HCT116 (cell line): ENCODE results near the gene AKAP9. TPM values are rescaled to one million over a fixed set of nuclear protein-coding genes. Genes with fewer than 3 reads are reported as not detected.

Experiments used
- ATAC-seq: fragments of 200-7000 bp; cut with Tn5 transposase; 2 replicates; pipeline ENCODE4 v1.9.1; 2020; ENCODE audit warnings: mild to moderate bottlenecking, moderate library complexity
- BruUV-seq: library from RNA; stranded (reverse); fragments of 400-500 nt; replicated peaks from 2 replicates; lab custom pipeline; 2021; lab: Mats Ljungman, UMichigan
- CTCF ChIA-PET: fragments of 300-600 bp; sonication (Branson Sonifier 250); formaldehyde crosslinking; loops from one replicate; lab custom pipeline; 2021; ENCODE audit warnings: antibody characterized with exemption; lab: Charles Lee
- POLR2A ChIA-PET: fragments of 300-600, 350-600 bp; sonication (Branson Sonifier 250); formaldehyde crosslinking; loops from one replicate; lab custom pipeline; 2021; ENCODE audit warnings: antibody characterized with exemption; lab: Charles Lee
- RAD21 ChIA-PET, 2 experiments: fragments of 300-600 bp; sonication (Branson Sonifier 250); formaldehyde crosslinking; loops; one replicate each; lab custom pipeline; 2023; ENCODE audit warnings: low total read pairs in 2 of 2; ENCODE audit not compliant: uncharacterized antibody in 2 of 2, unreplicated experiment in 2 of 2, low non-redundant PET in 1 of 2; lab: Charles Lee
- DNase-seq: peaks from one replicate; pipeline ENCODE4 v3.0.0-alpha.2; 2010; ENCODE audit warnings: low read depth, low spot score
- H2AFZ ChIP-seq: fragments of 200-600 bp; shearing (Covaris generic), sonication (generic); 2 replicates; pipeline ENCODE4 v1.6.1; 2017; ENCODE audit warnings: low read depth, mixed run types, mixed read lengths, antibody characterized with exemption, low read length; ENCODE audit not compliant: poor library complexity, severe bottlenecking
- H3K27ac ChIP-seq: 2 replicates; pipeline ENCODE4 v1.5.1; 2012; ENCODE audit warnings: low read depth, low read length
- H3K27me3 ChIP-seq: fragments of 200-600 bp; sonication (generic); 2 replicates; pipeline ENCODE4 v1.6.1; 2016; ENCODE audit warnings: mixed run types, low read length, mixed read lengths; ENCODE audit not compliant: insufficient read depth
- H3K36me3 ChIP-seq, 2 experiments: fragments of 200-500 bp in 1 of 2; fragments of 200-600 bp in 1 of 2; sonication (Bioruptor generic) in 1 of 2; sonication (generic) in 1 of 2; 2 replicates each; pipeline versions ENCODE4 v1.5.1 to v1.6.1; 2014 to 2016; ENCODE audit warnings: low read length in 2 of 2, inconsistent platforms in 1 of 2, mixed read lengths in 1 of 2, mixed run types in 1 of 2; ENCODE audit not compliant: insufficient read depth in 2 of 2, control insufficient read depth in 1 of 2
- H3K4me1 ChIP-seq, 2 experiments: fragments of 200-600 bp in 1 of 2; sonication (generic) in 1 of 2; 2 replicates each; pipeline versions ENCODE4 v1.5.1 to v1.6.1; 2012 to 2017; ENCODE audit warnings: low read length in 2 of 2, inconsistent platforms in 1 of 2, mild to moderate bottlenecking in 1 of 2, mixed read lengths in 1 of 2, mixed run types in 1 of 2, moderate library complexity in 1 of 2; ENCODE audit not compliant: insufficient read depth in 2 of 2, control insufficient read depth in 1 of 2
- H3K4me2 ChIP-seq: fragments of 200-600 bp; sonication (generic); 2 replicates; pipeline ENCODE4 v1.6.1; 2017; ENCODE audit warnings: mixed run types, low read length, mixed read lengths
- H3K4me3 ChIP-seq, 2 experiments: fragments of 200-600 bp in 1 of 2; sonication (generic) in 1 of 2; replicated peaks in 1 of 2; 2 replicates each; pipeline ENCODE4 v1.5.1; 2011 to 2016; ENCODE audit warnings: low read length in 2 of 2, control low read depth in 1 of 2, low read depth in 1 of 2, mild to moderate bottlenecking in 1 of 2, mixed read lengths in 1 of 2, mixed run types in 1 of 2
- H3K79me2 ChIP-seq: fragments of 200-600 bp; sonication (generic); 2 replicates; pipeline ENCODE4 v1.6.1; 2017; ENCODE audit warnings: mild to moderate bottlenecking, mixed run types, low read length, moderate library complexity, mixed read lengths; ENCODE audit not compliant: insufficient read depth
- H3K9ac ChIP-seq: fragments of 200-600 bp; sonication (generic); 2 replicates; pipeline ENCODE4 v1.6.1; 2016; ENCODE audit warnings: low read length, mixed read lengths
- H3K9me2 ChIP-seq: fragments of 200-600 bp; sonication (generic), shearing (Covaris generic); 2 replicates; pipeline ENCODE4 v1.6.1; 2017; ENCODE audit warnings: mixed run types, mild to moderate bottlenecking, moderate library complexity; ENCODE audit not compliant: insufficient read depth
- H3K9me3 ChIP-seq, 2 experiments: fragments of 200-500 bp in 1 of 2; fragments of 200-600 bp in 1 of 2; sonication (Bioruptor generic) in 1 of 2; sonication (generic) in 1 of 2; 2 replicates each; pipeline ENCODE4 v1.6.1; 2014 to 2017; ENCODE audit warnings: low read length in 2 of 2, mixed read lengths in 2 of 2, inconsistent platforms in 1 of 2, low read depth in 1 of 2, mild to moderate bottlenecking in 1 of 2, mixed run types in 1 of 2, moderate library complexity in 1 of 2; ENCODE audit not compliant: control insufficient read depth in 1 of 2, insufficient read depth in 1 of 2
- H4K20me1 ChIP-seq: fragments of 200-600 bp; sonication (generic), shearing (Covaris generic); 2 replicates; pipeline ENCODE4 v1.6.1; 2017; ENCODE audit warnings: mixed run types, mild to moderate bottlenecking, moderate library complexity; ENCODE audit not compliant: insufficient read depth
- CBX3 ChIP-seq: IDR thresholded peaks from 2 replicates; pipeline ENCODE4 v1.6.1; 2012; ENCODE audit warnings: low read depth
- CEBPB ChIP-seq: IDR thresholded peaks from 2 replicates; pipeline ENCODE4 v1.6.1; 2012; ENCODE audit warnings: low read depth
- EGR1 ChIP-seq: IDR thresholded peaks from 2 replicates; pipeline ENCODE4 v1.6.1; 2012; ENCODE audit warnings: low read depth
- EZH2 ChIP-seq: fragments of 200-600 bp; sonication (generic); IDR thresholded peaks from 2 replicates; pipeline ENCODE4 v1.6.1; 2017; ENCODE audit warnings: antibody characterized with exemption, mixed run types
- EZH2phosphoT487 ChIP-seq: fragments of 200-600 bp; IDR thresholded peaks from 2 replicates; pipeline ENCODE4 v1.6.1; 2018; ENCODE audit warnings: antibody characterized with exemption, borderline replicate concordance
- JUND ChIP-seq: IDR thresholded peaks from 2 replicates; pipeline ENCODE4 v1.6.1; 2012
- MAX ChIP-seq: IDR thresholded peaks from 2 replicates; pipeline ENCODE4 v1.6.1; 2012
- POLR2A ChIP-seq: IDR thresholded peaks from 2 replicates; pipeline ENCODE4 v1.7.0; 2011; ENCODE audit warnings: borderline replicate concordance; ENCODE audit not compliant: insufficient read depth, insufficient read length; ENCODE audit errors: extremely low read depth
- POLR2AphosphoS5 ChIP-seq: IDR thresholded peaks from 2 replicates; pipeline ENCODE4 v1.6.1; 2011; ENCODE audit warnings: mild to moderate bottlenecking, low read depth, low read length, moderate library complexity
- RAD21 ChIP-seq: IDR thresholded peaks from 2 replicates; pipeline ENCODE4 v1.6.1; 2012; ENCODE audit warnings: low read depth, mild to moderate bottlenecking
- REST ChIP-seq: IDR thresholded peaks from 2 replicates; pipeline ENCODE4 v1.6.1; 2012; ENCODE audit warnings: low read depth
- SP1 ChIP-seq: IDR thresholded peaks from 2 replicates; pipeline ENCODE4 v1.6.1; 2012; ENCODE audit warnings: low read depth
- SRF ChIP-seq: IDR thresholded peaks from 2 replicates; pipeline ENCODE4 v1.6.1; 2012; ENCODE audit warnings: low read depth
- YY1 ChIP-seq: IDR thresholded peaks from 2 replicates; pipeline ENCODE4 v1.6.1; 2011; ENCODE audit warnings: low read length, low read depth, moderate library complexity, mild to moderate bottlenecking; ENCODE audit not compliant: insufficient replicate concordance; ENCODE audit errors: extremely low read depth
- ZBTB33 ChIP-seq: IDR thresholded peaks from 2 replicates; pipeline ENCODE4 v1.6.1; 2011; ENCODE audit warnings: mild to moderate bottlenecking, low read length, moderate library complexity; ENCODE audit not compliant: insufficient replicate concordance; ENCODE audit errors: extremely low read depth
- ZFX ChIP-seq: fragments of 450-650 bp; IDR thresholded peaks from 2 replicates; pipeline ENCODE4 v1.6.1; 2017
- ZNF274 ChIP-seq: fragments of 200-500 bp; sonication (Bioruptor generic); IDR thresholded peaks from 2 replicates; pipeline ENCODE4 v1.6.1; 2014; ENCODE audit warnings: mild to moderate bottlenecking, low read depth, low read length, inconsistent platforms
- intact Hi-C: fragments of 100-400 bp; cut with micrococcal nuclease; formaldehyde crosslinking; loops from 2 replicates; pipeline ENCODE4 v1.10.0; 2022
- total RNA-seq: library from RNA; stranded (reverse); gene quantifications from one replicate; pipeline ENCODE4 v1.2.1, GENCODE V29; 2021; ENCODE audit not compliant: unreplicated experiment
- TF ChIP-seq, protein P1 (sequence below), 3 experiments: fragments of 200-600 bp in 1 of 3; sonication (generic) in 1 of 3; IDR thresholded peaks in 2 of 3; conservative IDR thresholded peaks in 1 of 3; 2 replicates each; pipeline ENCODE4 v1.5.1; 2012 to 2017; ENCODE audit warnings: low read depth in 2 of 3, low read length in 2 of 3, antibody characterized with exemption in 1 of 3, borderline replicate concordance in 1 of 3, control low read depth in 1 of 3, mild to moderate bottlenecking in 1 of 3, mixed read lengths in 1 of 3, mixed run types in 1 of 3, moderate library complexity in 1 of 3; ENCODE audit not compliant: insufficient read depth in 1 of 3
- TF ChIP-seq, protein P2 (sequence below): IDR thresholded peaks from 2 replicates; pipeline ENCODE4 v1.6.1; 2012

AKAP9 gene
- total RNA-seq, 1 experiment from 2014 or later: 32.6 TPM

GRCh38 chr7:92155108-92155739 lies 214.6 kb downstream of the AKAP9 start (continued):
- TF ChIP-seq EGR1: no peak

DNA sequence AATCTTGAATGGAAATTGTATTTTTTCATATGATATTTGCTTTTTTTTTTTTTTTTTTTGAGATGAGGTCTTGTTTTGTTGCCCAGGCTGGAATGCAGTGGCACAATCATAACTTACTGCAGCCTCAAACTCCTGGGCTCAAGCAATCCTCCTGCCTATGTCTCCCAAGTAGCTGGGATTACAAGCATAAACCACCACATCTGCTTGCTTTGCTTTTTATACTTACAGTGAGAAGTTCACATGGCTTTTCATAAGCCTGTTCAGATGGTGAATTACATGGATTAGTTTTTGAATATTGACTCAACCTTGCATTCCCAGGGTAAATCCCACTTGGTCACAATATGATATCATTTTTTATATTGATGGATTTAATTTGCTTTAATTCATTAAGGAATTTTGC lies 216.3 kb downstream of the AKAP9 start:
- Histone ChIP-seq H3K27ac (no peak overlapping the region), H3K9me3 (no peaks in the 10 kb centered on the region), H3K9ac (no peak overlapping the region), H4K20me1 (no peaks in the 10 kb centered on the region), H2AFZ (no peak overlapping the region), H3K9me2 (no peaks in the 10 kb centered on the region), H3K27me3 (no peaks in the 10 kb centered on the region), H3K4me2 (no peak overlapping the region), H3K4me1 (no peaks in the 10 kb centered on the region), H3K79me2 (no peaks in the 10 kb centered on the region), H3K4me3 (no peak overlapping the region), H3K36me3 (no peaks in the 10 kb centered on the region)
- ATAC-seq (no peak), DNase-seq (no peak)
- CTCF ChIA-PET: no interaction called here
- BruUV-seq: no TSS peak
- RAD21 ChIA-PET: no interaction called here
- intact Hi-C loops: no loop called here
- POLR2A ChIA-PET: no interaction called here
- TF ChIP-seq REST (no peak), CBX3 (no peak), ZFX (no peak), RAD21 (no peak), CEBPB (no peak), YY1 (no peak), SP1 (no peak), MAX (no peak), JUND (no peak), ZNF274 (no peak), POLR2A (no peak), SRF (no peak), ZBTB33 (no peak), EZH2 (no peak), POLR2AphosphoS5 (no peak), EZH2phosphoT487 (no peak)
- TF ChIP-seq, protein P1, sequence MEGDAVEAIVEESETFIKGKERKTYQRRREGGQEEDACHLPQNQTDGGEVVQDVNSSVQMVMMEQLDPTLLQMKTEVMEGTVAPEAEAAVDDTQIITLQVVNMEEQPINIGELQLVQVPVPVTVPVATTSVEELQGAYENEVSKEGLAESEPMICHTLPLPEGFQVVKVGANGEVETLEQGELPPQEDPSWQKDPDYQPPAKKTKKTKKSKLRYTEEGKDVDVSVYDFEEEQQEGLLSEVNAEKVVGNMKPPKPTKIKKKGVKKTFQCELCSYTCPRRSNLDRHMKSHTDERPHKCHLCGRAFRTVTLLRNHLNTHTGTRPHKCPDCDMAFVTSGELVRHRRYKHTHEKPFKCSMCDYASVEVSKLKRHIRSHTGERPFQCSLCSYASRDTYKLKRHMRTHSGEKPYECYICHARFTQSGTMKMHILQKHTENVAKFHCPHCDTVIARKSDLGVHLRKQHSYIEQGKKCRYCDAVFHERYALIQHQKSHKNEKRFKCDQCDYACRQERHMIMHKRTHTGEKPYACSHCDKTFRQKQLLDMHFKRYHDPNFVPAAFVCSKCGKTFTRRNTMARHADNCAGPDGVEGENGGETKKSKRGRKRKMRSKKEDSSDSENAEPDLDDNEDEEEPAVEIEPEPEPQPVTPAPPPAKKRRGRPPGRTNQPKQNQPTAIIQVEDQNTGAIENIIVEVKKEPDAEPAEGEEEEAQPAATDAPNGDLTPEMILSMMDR (IDR thresholded peaks at IDR 0.05 in 2 of 3, conservative IDR thresholded peaks at IDR 0.05 in 1 of 3; ENCODE audit: borderline replicate concordance in 1 of 3, insufficient read depth in 1 of 3, low read depth in 2 of 3, low read length in 2 of 3): no peak
- TF ChIP-seq, protein P2, sequence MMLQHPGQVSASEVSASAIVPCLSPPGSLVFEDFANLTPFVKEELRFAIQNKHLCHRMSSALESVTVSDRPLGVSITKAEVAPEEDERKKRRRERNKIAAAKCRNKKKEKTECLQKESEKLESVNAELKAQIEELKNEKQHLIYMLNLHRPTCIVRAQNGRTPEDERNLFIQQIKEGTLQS: no peak
